Endothelial cell of umbilical vein (primary cell): ENCODE results near the gene DYRK3. TPM values are rescaled to one million over a fixed set of nuclear protein-coding genes. Genes with fewer than 3 reads are reported as not detected.

Source experiments
- BruUV-seq: library from RNA; stranded (reverse); fragments of 400-500 nt; replicated peaks from 2 replicates; lab custom pipeline; 2021; lab: Mats Ljungman, UMichigan
- CTCF ChIA-PET: fragments of 300-600, 350-600 bp; sonication (Branson Sonifier 250); formaldehyde crosslinking; loops from one replicate; lab custom pipeline; 2021; ENCODE audit warnings: antibody characterized with exemption, inconsistent platforms; lab: Charles Lee
- POLR2A ChIA-PET: fragments of 300-600, 350-600 bp; sonication (Branson Sonifier 250); formaldehyde crosslinking; loops from one replicate; lab custom pipeline; 2021; ENCODE audit warnings: antibody characterized with exemption, inconsistent platforms; lab: Charles Lee
- DNase-seq: peaks from one replicate; pipeline ENCODE4 v3.0.0-alpha.2; 2011; ENCODE audit warnings: low read depth, low spot score
- FAIRE-seq: peaks from 2 replicates; lab custom pipeline; 2011; peaks lifted over from hg19 to GRCh38; lab: Jason Lieb, UNC
- H2AFZ ChIP-seq: 2 replicates; pipeline ENCODE4 v1.6.0; 2012; ENCODE audit warnings: low read depth, low read length, control low read depth, inconsistent platforms
- H3K27ac ChIP-seq: 2 replicates; pipeline ENCODE4 v1.5.1; 2011; ENCODE audit warnings: low read depth, mild to moderate bottlenecking, control low read depth, low read length, moderate library complexity; ENCODE audit not compliant: insufficient read depth
- H3K27me3 ChIP-seq, 2 experiments: 2 replicates each; pipeline versions ENCODE4 v1.6.0 to v1.6.1; 2011; ENCODE audit warnings: low read length in 2 of 2, mixed read lengths in 1 of 2; ENCODE audit not compliant: control insufficient read depth in 2 of 2, insufficient read depth in 2 of 2
- H3K36me3 ChIP-seq, 2 experiments: 2 replicates in 1 of 2; 3 replicates in 1 of 2; pipeline ENCODE4 v1.5.1; 2011; ENCODE audit warnings: low read length in 2 of 2, mild to moderate bottlenecking in 1 of 2, moderate library complexity in 1 of 2; ENCODE audit not compliant: control insufficient read depth in 2 of 2, insufficient read depth in 2 of 2; ENCODE audit errors: extremely low read depth in 1 of 2
- H3K4me1 ChIP-seq: 3 replicates; pipeline ENCODE4 v1.5.1; 2011; ENCODE audit warnings: mild to moderate bottlenecking, low read length; ENCODE audit not compliant: control insufficient read depth, insufficient read depth; ENCODE audit errors: extremely low read depth
- H3K4me2 ChIP-seq: 2 replicates; pipeline ENCODE4 v1.6.1; 2011; ENCODE audit warnings: low read length, control low read depth, mixed read lengths; ENCODE audit not compliant: insufficient read depth
- H3K4me3 ChIP-seq, 3 experiments: fragments of 200-600 bp in 1 of 3; sonication (generic), shearing (Covaris generic) in 1 of 3; replicated peaks in 1 of 3; 2 replicates each; pipeline ENCODE4 v1.5.1; 2011 to 2016; ENCODE audit warnings: control low read depth in 3 of 3, low read length in 3 of 3, mild to moderate bottlenecking in 2 of 3, inconsistent platforms in 1 of 3, low read depth in 1 of 3, moderate library complexity in 1 of 3; ENCODE audit not compliant: insufficient read depth in 1 of 3
- H3K79me2 ChIP-seq: 2 replicates; pipeline ENCODE4 v1.6.0; 2012; ENCODE audit warnings: low read length, inconsistent platforms; ENCODE audit not compliant: control insufficient read depth, insufficient read depth
- H3K9ac ChIP-seq: replicated peaks from 2 replicates; pipeline ENCODE3; 2011; ENCODE audit warnings: low read length, control low read depth; ENCODE audit not compliant: insufficient read depth; ENCODE audit errors: extremely low read depth
- H3K9me1 ChIP-seq: replicated peaks from 3 replicates; pipeline ENCODE4 v1.6.0; 2011; ENCODE audit warnings: mild to moderate bottlenecking, low read length; ENCODE audit not compliant: control insufficient read depth, insufficient read depth; ENCODE audit errors: extremely low read depth
- H3K9me3 ChIP-seq: replicated peaks from 2 replicates; pipeline ENCODE4 v1.5.1; 2012; ENCODE audit warnings: low read length, inconsistent platforms; ENCODE audit not compliant: control insufficient read depth, insufficient read depth
- H4K20me1 ChIP-seq: replicated peaks from 2 replicates; pipeline ENCODE3; 2011; ENCODE audit warnings: mild to moderate bottlenecking, low read length; ENCODE audit not compliant: control insufficient read depth, insufficient read depth; ENCODE audit errors: extremely low read depth
- CTCF ChIP-seq, 2 donors: IDR thresholded peaks; 1 replicate in 1 of 2; 2 replicates in 1 of 2; pipeline ENCODE4 v1.5.1; 2011; ENCODE audit warnings: low read length in 2 of 2, mild to moderate bottlenecking in 2 of 2, moderate library complexity in 2 of 2, control low read depth in 1 of 2, inconsistent platforms in 1 of 2, low read depth in 1 of 2; ENCODE audit not compliant: insufficient read depth in 1 of 2; ENCODE audit errors: extremely low read depth in 1 of 2
- EZH2 ChIP-seq: IDR thresholded peaks from 2 replicates; pipeline ENCODE4 v1.6.1; 2012; ENCODE audit warnings: borderline replicate concordance, low read depth, mild to moderate bottlenecking, moderate library complexity, low read length, inconsistent platforms; ENCODE audit not compliant: severe bottlenecking
- FOS ChIP-seq: IDR thresholded peaks from 2 replicates; pipeline ENCODE4 v1.6.1; 2011; ENCODE audit warnings: mild to moderate bottlenecking, low read length, moderate library complexity, borderline replicate concordance; ENCODE audit not compliant: insufficient read depth
- MAX ChIP-seq: IDR thresholded peaks from 2 replicates; pipeline ENCODE4 v1.6.1; 2011; ENCODE audit not compliant: insufficient read depth, insufficient read length
- POLR2AphosphoS5 ChIP-seq: IDR thresholded peaks from 2 replicates; pipeline ENCODE4 v1.6.1; 2012; ENCODE audit warnings: low read depth, mild to moderate bottlenecking, control low read depth, low read length, moderate library complexity; ENCODE audit not compliant: insufficient read depth
- dilution Hi-C: fragments of 300-500 bp; cut with MboI; formaldehyde crosslinking; loops from one replicate; pipeline ENCODE4 v1.15.0; 2019; ENCODE audit warnings: low sequenced_read_pairs; ENCODE audit not compliant: extremely low pct_ligation_motif_present
- intact Hi-C: fragments of 100-400 bp; cut with micrococcal nuclease; formaldehyde crosslinking; loops from one replicate; pipeline ENCODE4 v1.10.0; 2022
- polyA plus RNA-seq, 4 experiments: library from polyadenylated mRNA; depleted of rRNA in 3 of 4; stranded (reverse) in 3 of 4; unstranded in 1 of 4; fragments of >200 nt; gene quantifications; 2 replicates each; pipeline versions ENCODE4 v1.2.1 to v1.2.3, GENCODE V29; 2011 to 2012; ENCODE audit warnings: missing spikeins in 1 of 4
- total RNA-seq: library from RNA; stranded (reverse); gene quantifications from 2 replicates; pipeline ENCODE4 v1.2.3, GENCODE V29; 2021

DYRK3 gene
- total and polyA plus RNA-seq, 2 donors (not counting 3 experiments of a cell fraction or from before 2014, with no cell fraction given) = 3.4 to 7.4 TPM

DNA sequence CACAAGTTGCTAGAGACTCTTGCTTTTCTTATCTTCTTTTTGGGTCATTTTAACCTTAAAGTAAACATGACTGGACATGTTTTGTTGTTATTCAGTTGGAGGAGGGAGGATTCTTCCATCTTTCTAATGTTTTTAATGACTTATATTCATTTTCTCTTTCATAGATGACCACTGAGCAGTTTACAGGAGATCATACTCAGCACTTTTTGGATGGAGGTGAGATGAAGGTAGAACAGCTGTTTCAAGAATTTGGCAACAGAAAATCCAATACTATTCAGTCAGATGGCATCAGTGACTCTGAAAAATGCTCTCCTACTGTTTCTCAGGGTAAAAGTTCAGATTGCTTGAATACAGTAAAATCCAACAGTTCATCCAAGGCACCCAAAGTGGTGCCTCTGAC lies 11.9 kb downstream of the DYRK3 start:
- no peaks in the 10 kb centered on the region for H4K20me1 ChIP-seq
- DNase-seq (no peak), FAIRE-seq (no peak)
- no TSS peak for BruUV-seq
- H3K9ac ChIP-seq = no peak overlapping the region
- dilution Hi-C loops = no loop called here
- no peaks in the 10 kb centered on the region for H3K27me3 ChIP-seq
- H2AFZ ChIP-seq = no peak overlapping the region
- no peak overlapping the region for H3K27ac ChIP-seq
- ChIA-PET POLR2A (no interaction called here), CTCF (interaction anchor here (1.8 to 6.6 kb wide), 2 partner anchors 12 to 16 kb away, joined by 6 to 52 read pairs; partner anchors contain the start of gene DYRK3)
- H3K36me3 ChIP-seq = peaks cover 6 to 7% of the 10 kb centered on the region in 2 experiments
- no peaks in the 10 kb centered on the region for H3K9me3 ChIP-seq
- intact Hi-C loops = no loop called here
- TF ChIP-seq CTCF (IDR thresholded peaks at IDR 0.05; ENCODE audit: extremely low read depth in 1 of 2, insufficient read depth in 1 of 2, low read depth in 1 of 2, low read length in 2 of 2) (no peak), FOS (no peak), MAX (no peak), EZH2 (no peak), POLR2AphosphoS5 (no peak)
- no peaks in the 10 kb centered on the region for H3K9me1 ChIP-seq
- H3K4me1 ChIP-seq = no peaks in the 10 kb centered on the region
- H3K4me3 ChIP-seq = no peak overlapping the region
- H3K4me2 ChIP-seq = no peak overlapping the region
- H3K79me2 ChIP-seq = no peaks in the 10 kb centered on the region
